HEK293 (cell line): Measurements from ENCODE around the gene ADCK2.

Experiments
- GFI1B ChIP-seq: fragments of 450-650 bp; formaldehyde crosslinking; IDR thresholded peaks from 2 replicates; pipeline ENCODE4 v1.5.1; 2016; ENCODE audit warnings: missing biosample characterization, missing genetic modification characterization
- GLI4 ChIP-seq: fragments of 450-650 bp; formaldehyde crosslinking; IDR thresholded peaks from 2 replicates; pipeline ENCODE4 v1.5.1; 2016; ENCODE audit warnings: missing biosample characterization, missing genetic modification characterization
- KLF8 ChIP-seq: fragments of 450-650 bp; formaldehyde crosslinking; IDR thresholded peaks from 2 replicates; pipeline ENCODE4 v1.5.1; 2016; ENCODE audit warnings: missing biosample characterization, missing genetic modification characterization
- RBAK ChIP-seq: fragments of 450-650 bp; formaldehyde crosslinking; IDR thresholded peaks from 2 replicates; pipeline ENCODE4 v1.5.1; 2016; ENCODE audit warnings: missing biosample characterization, missing genetic modification characterization
- SCRT1 ChIP-seq: fragments of 450-650 bp; formaldehyde crosslinking; IDR thresholded peaks from 2 replicates; pipeline ENCODE4 v1.5.1; 2016; ENCODE audit warnings: missing biosample characterization, missing genetic modification characterization, borderline replicate concordance
- TSHZ1 ChIP-seq: fragments of 450-650 bp; formaldehyde crosslinking; IDR thresholded peaks from 2 replicates; pipeline ENCODE4 v1.5.1; 2016; ENCODE audit warnings: missing biosample characterization, missing genetic modification characterization, borderline replicate concordance
- ZFP3 ChIP-seq: fragments of 450-650 bp; formaldehyde crosslinking; IDR thresholded peaks from 2 replicates; pipeline ENCODE4 v1.5.1; 2016; ENCODE audit warnings: low read depth, missing biosample characterization, missing genetic modification characterization
- ZNF146 ChIP-seq: fragments of 450-650 bp; formaldehyde crosslinking; IDR thresholded peaks from 2 replicates; pipeline ENCODE4 v1.5.1; 2016; ENCODE audit warnings: missing biosample characterization, missing genetic modification characterization
- ZNF175 ChIP-seq: fragments of 450-650 bp; formaldehyde crosslinking; IDR thresholded peaks from 2 replicates; pipeline ENCODE4 v1.5.1; 2016; ENCODE audit warnings: missing biosample characterization, missing genetic modification characterization
- ZNF211 ChIP-seq: fragments of 450-650 bp; formaldehyde crosslinking; IDR thresholded peaks from 2 replicates; pipeline ENCODE4 v1.5.1; 2016; ENCODE audit warnings: low read depth, missing biosample characterization, missing genetic modification characterization
- ZNF223 ChIP-seq: fragments of 450-650 bp; formaldehyde crosslinking; IDR thresholded peaks from 2 replicates; pipeline ENCODE4 v1.5.1; 2016; ENCODE audit warnings: missing biosample characterization, missing genetic modification characterization
- ZNF341 ChIP-seq: fragments of 450-650 bp; formaldehyde crosslinking; IDR thresholded peaks from 2 replicates; pipeline ENCODE4; 2016; ENCODE audit warnings: low read depth, missing biosample characterization, missing genetic modification characterization
- ZNF366 ChIP-seq: fragments of 450-650 bp; formaldehyde crosslinking; conservative IDR thresholded peaks from 2 replicates; pipeline ENCODE4 v1.5.1; 2016; ENCODE audit warnings: missing biosample characterization, missing genetic modification characterization
- ZNF510 ChIP-seq: fragments of 450-650 bp; formaldehyde crosslinking; IDR thresholded peaks from 2 replicates; pipeline ENCODE4 v1.5.1; 2018; ENCODE audit warnings: mild to moderate bottlenecking, missing genetic modification characterization, missing biosample characterization; ENCODE audit not compliant: insufficient replicate concordance
- ZNF529 ChIP-seq: fragments of 450-650 bp; formaldehyde crosslinking; IDR thresholded peaks from 2 replicates; pipeline ENCODE4 v1.5.1; 2017; ENCODE audit warnings: missing genetic modification characterization, missing biosample characterization; ENCODE audit not compliant: insufficient replicate concordance
- ZNF571 ChIP-seq: fragments of 450-650 bp; formaldehyde crosslinking; IDR thresholded peaks from 2 replicates; pipeline ENCODE4 v1.5.0; 2017; ENCODE audit warnings: missing biosample characterization, missing genetic modification characterization
- ZNF580 ChIP-seq: fragments of 450-650 bp; formaldehyde crosslinking; IDR thresholded peaks from 2 replicates; pipeline ENCODE4 v1.5.1; 2016; ENCODE audit warnings: missing biosample characterization, missing genetic modification characterization
- ZNF585B ChIP-seq: fragments of 450-650 bp; formaldehyde crosslinking; IDR thresholded peaks from 2 replicates; pipeline ENCODE4 v1.5.1; 2016; ENCODE audit warnings: missing biosample characterization, missing genetic modification characterization
- ZNF621 ChIP-seq: fragments of 450-650 bp; formaldehyde crosslinking; IDR thresholded peaks from 2 replicates; pipeline ENCODE4 v1.5.1; 2017; ENCODE audit warnings: missing biosample characterization, missing genetic modification characterization
- ZNF624 ChIP-seq: fragments of 450-650 bp; formaldehyde crosslinking; IDR thresholded peaks from 2 replicates; pipeline ENCODE4 v1.5.1; 2017; ENCODE audit warnings: missing biosample characterization, missing genetic modification characterization
- ZNF747 ChIP-seq: fragments of 450-650 bp; formaldehyde crosslinking; IDR thresholded peaks from 2 replicates; pipeline ENCODE4 v1.5.1; 2016; ENCODE audit warnings: missing biosample characterization, missing genetic modification characterization
- ZNF76 ChIP-seq: fragments of 450-650 bp; formaldehyde crosslinking; IDR thresholded peaks from 2 replicates; pipeline ENCODE4; 2016; ENCODE audit warnings: low read depth, missing biosample characterization, missing genetic modification characterization, borderline replicate concordance
- ZNF830 ChIP-seq: fragments of 450-650 bp; IDR thresholded peaks from 2 replicates; pipeline ENCODE4 v1.5.0; 2018; ENCODE audit warnings: missing biosample characterization, missing genetic modification characterization, low read depth, mild to moderate bottlenecking, moderate library complexity
- ZSCAN23 ChIP-seq: fragments of 450-650 bp; formaldehyde crosslinking; IDR thresholded peaks from 2 replicates; pipeline ENCODE4 v1.5.1; 2016; ENCODE audit warnings: missing biosample characterization, missing genetic modification characterization
- TF ChIP-seq, protein P1 (sequence below): fragments of 450-650 bp; formaldehyde crosslinking; IDR thresholded peaks from 2 replicates; pipeline ENCODE4 v1.5.1; 2016; ENCODE audit warnings: missing biosample characterization, missing genetic modification characterization
- TF ChIP-seq, protein P2 (sequence below): fragments of 450-650 bp; formaldehyde crosslinking; optimal IDR thresholded peaks from 2 replicates; pipeline ENCODE3; 2016; ENCODE audit warnings: missing biosample characterization, mild to moderate bottlenecking, missing genetic modification characterization
- TF ChIP-seq, protein P3 (sequence below): fragments of 450-650 bp; formaldehyde crosslinking; IDR thresholded peaks from 2 replicates; pipeline ENCODE4 v1.5.1; 2016; ENCODE audit warnings: missing biosample characterization, missing genetic modification characterization
- TF ChIP-seq, protein P4 (sequence below): fragments of 450-650 bp; formaldehyde crosslinking; IDR thresholded peaks from 2 replicates; pipeline ENCODE4 v1.5.1; 2017; ENCODE audit warnings: missing biosample characterization, missing genetic modification characterization

ADCK2 gene

DNA sequence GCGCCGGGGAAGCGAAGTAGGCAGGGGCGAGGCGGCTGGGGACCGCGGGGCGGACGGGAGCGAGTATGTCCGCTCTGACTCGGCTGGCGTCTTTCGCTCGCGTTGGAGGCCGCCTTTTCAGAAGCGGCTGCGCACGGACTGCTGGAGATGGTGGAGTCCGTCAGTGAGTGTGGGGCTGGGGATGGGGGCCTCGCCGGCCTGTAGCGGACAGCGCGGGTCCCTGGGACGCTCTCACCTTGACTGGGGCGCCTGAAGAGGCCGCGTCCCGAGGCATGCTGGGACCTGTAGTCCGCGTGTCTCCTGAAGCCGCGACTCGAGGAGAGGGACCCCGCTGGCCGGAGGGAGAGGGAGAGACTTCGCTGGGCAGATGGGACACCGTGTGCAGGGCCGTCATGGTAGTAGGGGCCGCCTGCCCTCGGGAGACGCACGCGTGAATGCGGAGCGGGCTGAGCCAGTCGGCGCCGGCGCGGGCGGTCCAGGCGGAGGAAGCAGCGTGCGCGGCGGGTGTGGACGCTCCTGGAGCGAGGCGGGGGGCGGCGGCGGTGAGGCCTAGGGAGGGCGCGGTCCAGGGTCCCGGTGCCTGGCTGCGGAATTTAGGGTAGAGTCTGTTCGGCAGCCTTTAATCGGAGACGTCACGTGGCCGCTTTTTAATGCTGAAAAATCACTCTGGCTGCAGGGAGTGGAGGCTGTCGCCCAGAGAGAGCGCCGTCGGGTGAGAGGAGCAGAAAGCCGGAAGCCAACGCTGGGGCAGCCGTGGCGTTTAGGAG, 24.1 kb downstream of the ADCK2 start, which contains the start of gene NDUFB2 (continued):
- TF ChIP-seq ZNF211 (tag by site-specific recombination) (no peak), GLI4 (peak; percentile 54; the same call in 1 of the 2 replicates), ZNF830 (tag by site-specific recombination) (no peak), ZNF341 (tag by site-specific recombination) (peak; percentile 74), ZSCAN23 (0 out of 2 replicates have a peak, but pooled peaks have one; percentile 75), ZNF585B (tag by site-specific recombination) (no peak), ZNF510 (tag by site-specific recombination) (no peak), ZFP3 (tag by site-specific recombination) (no peak), ZNF366 (tag by site-specific recombination) (no peak), ZNF747 (tag by site-specific recombination) (no peak), ZNF175 (tag by site-specific recombination) (no peak), KLF8 (peak; percentile 97), RBAK (tag by site-specific recombination) (no peak), TSHZ1 (tag by site-specific recombination) (no peak), ZNF580 (tag by site-specific recombination) (0 out of 2 replicates have a peak, but pooled peaks have one; percentile 40), ZNF146 (tag by site-specific recombination) (peak; percentile 18; the same call in 1 of the 2 replicates), ZNF621 (tag by site-specific recombination) (no peak), SCRT1 (tag by site-specific recombination) (peak; percentile 44; the same call in 1 of the 2 replicates), GFI1B (tag by site-specific recombination) (no peak), ZNF624 (tag by site-specific recombination) (no peak), ZNF571 (tag by site-specific recombination) (no peak), ZNF529 (tag by site-specific recombination) (no peak), ZNF76 (tag by site-specific recombination) (peak; percentile 99), ZNF223 (no peak)
- TF ChIP-seq, protein P1, sequence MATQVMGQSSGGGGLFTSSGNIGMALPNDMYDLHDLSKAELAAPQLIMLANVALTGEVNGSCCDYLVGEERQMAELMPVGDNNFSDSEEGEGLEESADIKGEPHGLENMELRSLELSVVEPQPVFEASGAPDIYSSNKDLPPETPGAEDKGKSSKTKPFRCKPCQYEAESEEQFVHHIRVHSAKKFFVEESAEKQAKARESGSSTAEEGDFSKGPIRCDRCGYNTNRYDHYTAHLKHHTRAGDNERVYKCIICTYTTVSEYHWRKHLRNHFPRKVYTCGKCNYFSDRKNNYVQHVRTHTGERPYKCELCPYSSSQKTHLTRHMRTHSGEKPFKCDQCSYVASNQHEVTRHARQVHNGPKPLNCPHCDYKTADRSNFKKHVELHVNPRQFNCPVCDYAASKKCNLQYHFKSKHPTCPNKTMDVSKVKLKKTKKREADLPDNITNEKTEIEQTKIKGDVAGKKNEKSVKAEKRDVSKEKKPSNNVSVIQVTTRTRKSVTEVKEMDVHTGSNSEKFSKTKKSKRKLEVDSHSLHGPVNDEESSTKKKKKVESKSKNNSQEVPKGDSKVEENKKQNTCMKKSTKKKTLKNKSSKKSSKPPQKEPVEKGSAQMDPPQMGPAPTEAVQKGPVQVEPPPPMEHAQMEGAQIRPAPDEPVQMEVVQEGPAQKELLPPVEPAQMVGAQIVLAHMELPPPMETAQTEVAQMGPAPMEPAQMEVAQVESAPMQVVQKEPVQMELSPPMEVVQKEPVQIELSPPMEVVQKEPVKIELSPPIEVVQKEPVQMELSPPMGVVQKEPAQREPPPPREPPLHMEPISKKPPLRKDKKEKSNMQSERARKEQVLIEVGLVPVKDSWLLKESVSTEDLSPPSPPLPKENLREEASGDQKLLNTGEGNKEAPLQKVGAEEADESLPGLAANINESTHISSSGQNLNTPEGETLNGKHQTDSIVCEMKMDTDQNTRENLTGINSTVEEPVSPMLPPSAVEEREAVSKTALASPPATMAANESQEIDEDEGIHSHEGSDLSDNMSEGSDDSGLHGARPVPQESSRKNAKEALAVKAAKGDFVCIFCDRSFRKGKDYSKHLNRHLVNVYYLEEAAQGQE (tag by site-specific recombination) = peak; percentile 53; the same call in 1 of the 2 replicates
- TF ChIP-seq, protein P2, sequence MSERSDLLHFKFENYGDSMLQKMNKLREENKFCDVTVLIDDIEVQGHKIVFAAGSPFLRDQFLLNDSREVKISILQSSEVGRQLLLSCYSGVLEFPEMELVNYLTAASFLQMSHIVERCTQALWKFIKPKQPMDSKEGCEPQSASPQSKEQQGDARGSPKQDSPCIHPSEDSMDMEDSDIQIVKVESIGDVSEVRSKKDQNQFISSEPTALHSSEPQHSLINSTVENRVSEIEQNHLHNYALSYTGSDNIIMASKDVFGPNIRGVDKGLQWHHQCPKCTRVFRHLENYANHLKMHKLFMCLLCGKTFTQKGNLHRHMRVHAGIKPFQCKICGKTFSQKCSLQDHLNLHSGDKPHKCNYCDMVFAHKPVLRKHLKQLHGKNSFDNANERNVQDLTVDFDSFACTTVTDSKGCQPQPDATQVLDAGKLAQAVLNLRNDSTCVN (tag by site-specific recombination) = peak; percentile 98
- TF ChIP-seq, protein P3, sequence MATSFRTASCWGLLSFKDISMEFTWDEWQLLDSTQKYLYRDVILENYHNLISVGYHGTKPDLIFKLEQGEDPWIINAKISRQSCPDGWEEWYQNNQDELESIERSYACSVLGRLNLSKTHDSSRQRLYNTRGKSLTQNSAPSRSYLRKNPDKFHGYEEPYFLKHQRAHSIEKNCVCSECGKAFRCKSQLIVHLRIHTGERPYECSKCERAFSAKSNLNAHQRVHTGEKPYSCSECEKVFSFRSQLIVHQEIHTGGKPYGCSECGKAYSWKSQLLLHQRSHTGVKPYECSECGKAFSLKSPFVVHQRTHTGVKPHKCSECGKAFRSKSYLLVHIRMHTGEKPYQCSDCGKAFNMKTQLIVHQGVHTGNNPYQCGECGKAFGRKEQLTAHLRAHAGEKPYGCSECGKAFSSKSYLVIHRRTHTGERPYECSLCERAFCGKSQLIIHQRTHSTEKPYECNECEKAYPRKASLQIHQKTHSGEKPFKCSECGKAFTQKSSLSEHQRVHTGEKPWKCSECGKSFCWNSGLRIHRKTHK (tag by site-specific recombination) = no peak
- TF ChIP-seq, protein P4, sequence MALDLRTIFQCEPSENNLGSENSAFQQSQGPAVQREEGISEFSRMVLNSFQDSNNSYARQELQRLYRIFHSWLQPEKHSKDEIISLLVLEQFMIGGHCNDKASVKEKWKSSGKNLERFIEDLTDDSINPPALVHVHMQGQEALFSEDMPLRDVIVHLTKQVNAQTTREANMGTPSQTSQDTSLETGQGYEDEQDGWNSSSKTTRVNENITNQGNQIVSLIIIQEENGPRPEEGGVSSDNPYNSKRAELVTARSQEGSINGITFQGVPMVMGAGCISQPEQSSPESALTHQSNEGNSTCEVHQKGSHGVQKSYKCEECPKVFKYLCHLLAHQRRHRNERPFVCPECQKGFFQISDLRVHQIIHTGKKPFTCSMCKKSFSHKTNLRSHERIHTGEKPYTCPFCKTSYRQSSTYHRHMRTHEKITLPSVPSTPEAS (tag by site-specific recombination) = peak; percentile 60; the same call in 1 of the 2 replicates
